ENCODE measurements around the gene EFNA4. TPM values are rescaled to one million over a fixed set of nuclear protein-coding genes. Genes with fewer than 3 reads are reported as not detected.

The EFNA4 gene, protein sequence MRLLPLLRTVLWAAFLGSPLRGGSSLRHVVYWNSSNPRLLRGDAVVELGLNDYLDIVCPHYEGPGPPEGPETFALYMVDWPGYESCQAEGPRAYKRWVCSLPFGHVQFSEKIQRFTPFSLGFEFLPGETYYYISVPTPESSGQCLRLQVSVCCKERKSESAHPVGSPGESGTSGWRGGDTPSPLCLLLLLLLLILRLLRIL
- polyA plus RNA-seq (2013, experiment 1 of 2): 14.2 TPM
- 14.3 TPM for polyA plus RNA-seq (2013, experiment 2 of 2)

GRCh38 chr1:155063550-155064110, at the start of gene EFNA4:
Gene EFNA4, plus strand, starts transcription at chr1:155063740. Its CDS starts 84 bp downstream, at chr1:155063824.
- Histone ChIP-seq H2BK12ac (ENCODE audit: low read length in 2 of 2) (peak within 1 kb of the TSS in 1 of 2 experiments; percentile 55), H4K8ac (ENCODE audit: low read length) (no peak within 1 kb of the TSS), H3K4me1 (ENCODE audit: control insufficient read depth, insufficient read depth, low read depth, low read length) (peaks cover 23% of the 10 kb centered on the region), H2AFZ (ENCODE audit: low read depth, low read length) (peak within 1 kb of the TSS; percentile 72), H4K91ac (ENCODE audit: low read length) (no peak within 1 kb of the TSS), H3K4ac (ENCODE audit: low read depth in 1 of 2, low read length in 2 of 2) (peak within 1 kb of the TSS in 1 of 2 experiments; percentile 71), H3K4me3 (ENCODE audit: insufficient read depth in 1 of 2, low read depth in 1 of 2, low read length in 2 of 2) (peak within 1 kb of the TSS; percentile 90 to 92), H3K18ac (ENCODE audit: low read depth in 1 of 2, low read length in 2 of 2) (peak within 1 kb of the TSS; percentile 87 to 95), H3K9ac (ENCODE audit: low read length) (peak within 1 kb of the TSS; percentile 92), H3K79me1 (replicated peaks; ENCODE audit: low read length, poor library complexity, severe bottlenecking) (peaks cover 10% of the 10 kb centered on the region), H3K27ac (ENCODE audit: low read length, poor library complexity, severe bottlenecking) (peak within 1 kb of the TSS; percentile 63), H2BK15ac (ENCODE audit: low read depth, poor library complexity, severe bottlenecking) (no peak within 1 kb of the TSS), H3K14ac (ENCODE audit: low read length in 2 of 2) (peak within 1 kb of the TSS in 1 of 2 experiments; percentile 89), H2BK120ac (ENCODE audit: low read depth, low read length) (peak within 1 kb of the TSS; percentile 76), H2BK5ac (ENCODE audit: low read depth, low read length, poor library complexity, severe bottlenecking) (peak within 1 kb of the TSS; percentile 92), H3K9me3 (ENCODE audit: control insufficient read depth, low read length) (no peaks in the 10 kb centered on the region), H3K23ac (ENCODE audit: low read length in 2 of 2) (peak within 1 kb of the TSS in 1 of 2 experiments; percentile 84), H3K27me3 (ENCODE audit: control insufficient read depth in 1 of 2, insufficient read depth in 1 of 2, low read length in 2 of 2) (no peaks in the 10 kb centered on the region), H3K4me2 (ENCODE audit: low read length, poor library complexity, severe bottlenecking) (peak within 1 kb of the TSS; percentile 79), H3K36me3 (ENCODE audit: control insufficient read depth in 1 of 2, insufficient read depth in 2 of 2, low read depth in 1 of 2, low read length in 2 of 2) (peaks cover 20 to 38% of the 10 kb centered on the region in 2 experiments), H2AK5ac (ENCODE audit: low read length, severe bottlenecking) (no peak within 1 kb of the TSS)
- WGBS: 2% methylated on average over 52 of the region's 57 CpGs
- peak; percentile 91 for DNase-seq

DNA sequence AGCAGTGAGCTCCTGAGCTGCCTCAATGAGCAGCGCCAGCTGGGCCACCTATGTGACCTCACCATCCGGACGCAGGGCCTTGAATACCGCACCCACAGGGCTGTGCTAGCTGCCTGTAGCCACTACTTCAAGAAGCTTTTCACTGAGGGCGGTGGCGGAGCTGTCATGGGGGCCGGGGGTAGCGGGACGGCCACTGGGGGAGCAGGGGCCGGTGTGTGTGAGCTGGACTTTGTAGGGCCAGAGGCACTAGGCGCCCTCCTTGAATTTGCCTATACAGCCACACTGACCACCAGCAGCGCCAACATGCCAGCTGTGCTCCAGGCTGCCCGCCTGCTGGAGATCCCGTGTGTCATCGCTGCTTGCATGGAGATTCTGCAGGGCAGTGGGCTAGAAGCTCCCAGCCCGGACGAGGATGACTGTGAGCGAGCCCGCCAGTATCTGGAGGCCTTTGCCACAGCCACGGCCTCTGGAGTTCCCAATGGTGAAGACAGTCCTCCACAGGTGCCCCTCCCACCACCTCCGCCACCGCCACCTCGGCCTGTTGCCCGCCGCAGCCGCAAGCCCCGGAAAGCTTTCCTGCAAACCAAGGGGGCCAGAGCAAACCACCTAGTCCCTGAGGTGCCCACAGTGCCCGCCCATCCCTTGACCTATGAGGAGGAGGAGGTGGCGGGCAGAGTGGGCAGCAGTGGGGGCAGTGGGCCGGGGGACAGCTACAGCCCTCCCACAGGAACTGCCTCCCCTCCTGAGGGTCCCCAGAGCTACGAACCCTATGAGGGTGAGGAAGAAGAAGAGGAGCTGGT, 48.6 kb upstream of the EFNA4 start:
- H3K9me3 ChIP-seq (ENCODE audit: control insufficient read depth, low read length): no peaks in the 10 kb centered on the region
- WGBS: 96% methylated on average over 31 of the region's 31 CpGs
- no peak overlapping the region for H3K4ac ChIP-seq (ENCODE audit: low read depth in 1 of 2, low read length in 2 of 2)
- H3K9ac ChIP-seq (ENCODE audit: low read length): no peak overlapping the region
- H3K14ac ChIP-seq (ENCODE audit: low read length in 2 of 2): no peak overlapping the region
- H3K27ac ChIP-seq (ENCODE audit: low read length, poor library complexity, severe bottlenecking): no peak overlapping the region
- H3K27me3 ChIP-seq (ENCODE audit: control insufficient read depth in 1 of 2, insufficient read depth in 1 of 2, low read length in 2 of 2): no peaks in the 10 kb centered on the region
- peaks cover 35% of the 10 kb centered on the region for H3K4me1 ChIP-seq (ENCODE audit: control insufficient read depth, insufficient read depth, low read depth, low read length)
- no peak overlapping the region for H3K4me2 ChIP-seq (ENCODE audit: low read length, poor library complexity, severe bottlenecking)
- H2AK5ac ChIP-seq (ENCODE audit: low read length, severe bottlenecking): no peak overlapping the region
- no peak overlapping the region for H4K8ac ChIP-seq (ENCODE audit: low read length)
- no peak for DNase-seq
- no peak overlapping the region for H2BK12ac ChIP-seq (ENCODE audit: low read length in 2 of 2)
- H2BK5ac ChIP-seq (ENCODE audit: low read depth, low read length, poor library complexity, severe bottlenecking): no peak overlapping the region
- no peak overlapping the region for H2BK120ac ChIP-seq (ENCODE audit: low read depth, low read length)
- no peak overlapping the region for H3K23ac ChIP-seq (ENCODE audit: low read length in 2 of 2)
- H3K4me3 ChIP-seq (ENCODE audit: insufficient read depth in 1 of 2, low read depth in 1 of 2, low read length in 2 of 2): no peak overlapping the region
- no peak overlapping the region for H3K18ac ChIP-seq (ENCODE audit: low read depth in 1 of 2, low read length in 2 of 2)
- H3K79me1 ChIP-seq (replicated peaks; ENCODE audit: low read length, poor library complexity, severe bottlenecking): peaks cover 28% of the 10 kb centered on the region
- H2AFZ ChIP-seq (ENCODE audit: low read depth, low read length): no peak overlapping the region
- H2BK15ac ChIP-seq (ENCODE audit: low read depth, poor library complexity, severe bottlenecking): no peak overlapping the region
- no peak overlapping the region for H4K91ac ChIP-seq (ENCODE audit: low read length)
- peaks cover 34 to 66% of the 10 kb centered on the region in 2 experiments for H3K36me3 ChIP-seq (ENCODE audit: control insufficient read depth in 1 of 2, insufficient read depth in 2 of 2, low read depth in 1 of 2, low read length in 2 of 2)

DNA sequence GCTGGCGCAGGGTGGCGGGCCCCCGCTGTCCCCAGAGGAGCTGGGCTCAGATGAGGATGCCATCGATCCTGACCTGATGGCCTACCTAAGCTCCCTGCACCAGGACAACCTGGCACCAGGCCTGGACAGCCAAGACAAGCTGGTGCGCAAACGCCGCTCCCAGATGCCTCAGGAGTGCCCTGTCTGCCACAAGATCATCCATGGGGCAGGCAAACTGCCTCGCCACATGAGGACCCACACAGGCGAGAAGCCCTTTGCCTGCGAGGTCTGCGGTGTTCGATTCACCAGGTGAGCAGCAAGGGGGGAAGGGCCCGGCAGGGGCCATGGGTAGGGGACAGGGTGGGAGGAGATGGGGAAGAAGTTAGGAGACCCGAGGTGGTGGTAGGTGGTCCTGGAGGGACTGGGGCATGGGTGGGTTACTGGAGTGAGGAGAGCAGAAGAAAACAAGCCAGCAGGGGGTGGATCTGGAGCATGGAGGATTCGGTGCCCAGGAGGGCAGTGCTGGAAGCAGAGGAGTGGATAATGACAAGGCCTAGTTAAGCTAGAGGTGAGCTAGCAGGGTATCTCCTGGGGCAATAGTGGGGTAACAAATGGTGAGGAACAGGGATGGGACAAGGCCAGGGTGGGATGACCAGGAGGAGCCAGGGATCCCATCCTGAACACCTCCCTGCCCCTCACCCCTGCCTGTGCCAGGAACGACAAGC, 47.9 kb upstream of the EFNA4 start:
- WGBS: 93% methylated on average over 16 of the region's 16 CpGs
- Histone ChIP-seq H2BK12ac (ENCODE audit: low read length in 2 of 2) (no peak overlapping the region), H2AFZ (ENCODE audit: low read depth, low read length) (no peak overlapping the region), H3K18ac (ENCODE audit: low read depth in 1 of 2, low read length in 2 of 2) (no peak overlapping the region), H3K36me3 (ENCODE audit: control insufficient read depth in 1 of 2, insufficient read depth in 2 of 2, low read depth in 1 of 2, low read length in 2 of 2) (peaks cover 34 to 58% of the 10 kb centered on the region in 2 experiments), H2BK5ac (ENCODE audit: low read depth, low read length, poor library complexity, severe bottlenecking) (no peak overlapping the region), H3K27ac (ENCODE audit: low read length, poor library complexity, severe bottlenecking) (no peak overlapping the region), H3K23ac (ENCODE audit: low read length in 2 of 2) (no peak overlapping the region), H3K4me1 (ENCODE audit: control insufficient read depth, insufficient read depth, low read depth, low read length) (peaks cover 35% of the 10 kb centered on the region), H4K8ac (ENCODE audit: low read length) (no peak overlapping the region), H3K14ac (ENCODE audit: low read length in 2 of 2) (no peak overlapping the region), H3K9ac (ENCODE audit: low read length) (no peak overlapping the region), H3K79me1 (replicated peaks; ENCODE audit: low read length, poor library complexity, severe bottlenecking) (peaks cover 23% of the 10 kb centered on the region), H3K27me3 (ENCODE audit: control insufficient read depth in 1 of 2, insufficient read depth in 1 of 2, low read length in 2 of 2) (no peaks in the 10 kb centered on the region), H3K4ac (ENCODE audit: low read depth in 1 of 2, low read length in 2 of 2) (no peak overlapping the region), H2AK5ac (ENCODE audit: low read length, severe bottlenecking) (no peak overlapping the region), H2BK15ac (ENCODE audit: low read depth, poor library complexity, severe bottlenecking) (no peak overlapping the region), H3K9me3 (ENCODE audit: control insufficient read depth, low read length) (no peaks in the 10 kb centered on the region), H3K4me2 (ENCODE audit: low read length, poor library complexity, severe bottlenecking) (no peak overlapping the region), H4K91ac (ENCODE audit: low read length) (no peak overlapping the region), H2BK120ac (ENCODE audit: low read depth, low read length) (no peak overlapping the region), H3K4me3 (ENCODE audit: insufficient read depth in 1 of 2, low read depth in 1 of 2, low read length in 2 of 2) (no peak overlapping the region)
- DNase-seq: no peak

Measured in mesenchymal stem cell (in vitro differentiated cells and primary cell).